Pancreas (tissue), 10 donors: ENCODE measurements around the gene AMBP. TPM values are rescaled to one million over a fixed set of nuclear protein-coding genes. Genes with fewer than 3 reads are reported as not detected.

Experiments
- ATAC-seq, 4 donors: fragments of 200-7000 bp; cut with Tn5 transposase; one replicate each; pipeline versions ENCODE4 v1.8.0 to v1.9.1; 2020; ENCODE audit warnings: mild to moderate bottlenecking in 4 of 4, moderate library complexity in 4 of 4
- DNase-seq, 6 donors: peaks; one replicate each; pipeline ENCODE4 v3.0.0-alpha.2; 2020
- FAIRE-seq: peaks from 2 replicates; lab custom pipeline; 2012; peaks lifted over from hg19 to GRCh38; lab: Jason Lieb, UNC
- H3K27ac ChIP-seq, 4 donors: fragments of 200-600 bp; sonication (generic); 1 replicate in 3 of 4; 2 replicates in 1 of 4; pipeline versions ENCODE4 v1.5.0 to v1.8.0; 2020
- H3K27me3 ChIP-seq, 4 donors: fragments of 200-600 bp; one replicate each; pipeline ENCODE4 v1.8.0; 2021
- H3K36me3 ChIP-seq, 3 donors: fragments of 200-600 bp; sonication (generic) in 1 of 3; one replicate each; pipeline versions ENCODE4 v1.5.0 to v1.8.0; 2020 to 2021
- H3K4me1 ChIP-seq, 3 donors: fragments of 200-600 bp; one replicate each; pipeline ENCODE4 v1.8.0; 2021
- H3K4me3 ChIP-seq, 4 donors: fragments of 200-600 bp; sonication (generic) in 2 of 4; one replicate each; pipeline versions ENCODE4 v1.5.0 to v1.8.0; 2020 to 2021
- H3K9me3 ChIP-seq, 4 donors: fragments of 200-600 bp; one replicate each; pipeline ENCODE4 v1.8.0; 2021
- CTCF ChIP-seq, 4 donors: fragments of 200-600 bp; sonication (generic) in 3 of 4; IDR thresholded peaks; one replicate each; pipeline versions ENCODE4 v1.5.0 to v1.8.0; 2021; ENCODE audit warnings: antibody characterized with exemption in 4 of 4
- WGBS, 2 donors: extraction: QIAGEN DNeasy Blood & Tissue Kit; methylation state at CpG; one replicate each; pipeline ENCODE4 v1.1.7; 2013; 5-methylcytosine and 5-hydroxymethylcytosine counted together
- intact Hi-C, 3 donors: fragments of 100-400 bp; cut with DNase I; formaldehyde crosslinking; loops; one replicate each; pipeline versions ENCODE4 v1.11.1 to v1.14.2; 2022
- polyA plus RNA-seq, 2 donors: library from polyadenylated mRNA; stranded (reverse); fragments of 200-250 nt; gene quantifications; one replicate each; pipeline ENCODE4 v1.2.3, GENCODE V29; 2013
- total RNA-seq, 6 donors: library from RNA; stranded (reverse); fragmentation: NEBNext Ultra II Directional in 4 of 6; extraction: Animal tissue kit (Norgen Biotek cat#: 25700) in 4 of 6; gene quantifications; one replicate each; pipeline versions ENCODE4 v1.2.1 to v1.2.4, GENCODE V29; 2021 to 2023
- donor health status: healthy with polysubstance abuse.
- donor health status: DM: no; HTN: no; CAD: no; lungs with moderate emphysema.
- donor health status: DM: no; HTN: no; CAD: no.
- donor health status: control.
- donor health status: control.
- donor health status: Bipolar disorder and iron deficiency.
- donor health status: DM: yes; HTN: yes; CAD: no.
- donor health status: DM: no; HTN: no; CAD: no.
- donor health status: DM: no; HTN: no; CAD: no.
- donor health status: DM: yes; HTN: yes; CAD: no.

The AMBP gene
- total and polyA plus RNA-seq, 8 donors, result 62.7 to 370 (median 102) TPM

- DNase-seq (no peak), FAIRE-seq (no peak), ATAC-seq (peak in 1 of 4 donors; percentile 5)
- no peak for TF ChIP-seq CTCF (IDR thresholded peaks at IDR 0.05)
- no peak overlapping the region for H3K4me3 ChIP-seq
- no peaks in the 10 kb centered on the region for H3K4me1 ChIP-seq
- 85% methylated on average over 4 of the region's 4 CpGs for WGBS, 2 donors
- H3K36me3 ChIP-seq, result no peaks in the 10 kb centered on the region
- H3K27ac ChIP-seq, result no peak overlapping the region
- H3K27me3 ChIP-seq, result no peaks in the 10 kb centered on the region
- no peaks in the 10 kb centered on the region for H3K9me3 ChIP-seq
- intact Hi-C loops, result no loop called here
Measured at GRCh38 chr9:114058688-114059046, 19.4 kb downstream of the AMBP start.

GRCh38 chr9:114057161-114057885 lies 20.8 kb downstream of the AMBP start:
- no peak for TF ChIP-seq CTCF (IDR thresholded peaks at IDR 0.05)
- DNase-seq, result peak in 1 of 6 donors; percentile 33
- H3K4me3 ChIP-seq, result no peak overlapping the region

GRCh38 chr9:114056527-114056926 lies 21.6 kb downstream of the AMBP start:
- no peak for ATAC-seq
- Histone ChIP-seq H3K27me3 (no peaks in the 10 kb centered on the region), H3K4me3 (no peak overlapping the region), H3K27ac (no peak overlapping the region), H3K36me3 (no peaks in the 10 kb centered on the region), H3K9me3 (no peaks in the 10 kb centered on the region), H3K4me1 (no peaks in the 10 kb centered on the region)
- FAIRE-seq, result no peak
- DNase-seq, result no peak
- no peak for TF ChIP-seq CTCF (IDR thresholded peaks at IDR 0.05)
- 92 to 93% methylated on average over 5 of the region's 5 CpGs for WGBS, 2 donors
- intact Hi-C loops, result no loop called here

More at GRCh38 chr9:114057161-114057885, 20.8 kb downstream of the AMBP start:
- Histone ChIP-seq H3K36me3 (no peaks in the 10 kb centered on the region), H3K27me3 (no peaks in the 10 kb centered on the region), H3K9me3 (no peaks in the 10 kb centered on the region), H3K27ac (no peak overlapping the region), H3K4me1 (no peaks in the 10 kb centered on the region)
- FAIRE-seq (no peak), ATAC-seq (no peak)
- intact Hi-C loops, result no loop called here
- whole genome bisulfite sequencing, 2 donors, result 76 to 86% methylated on average over 7 of the region's 7 CpGs

GRCh38 chr9:114055894-114056293 lies 22.2 kb downstream of the AMBP start:
- Histone ChIP-seq H3K4me1 (no peaks in the 10 kb centered on the region), H3K9me3 (no peaks in the 10 kb centered on the region), H3K27me3 (no peaks in the 10 kb centered on the region), H3K4me3 (no peak overlapping the region), H3K27ac (no peak overlapping the region), H3K36me3 (no peaks in the 10 kb centered on the region)
- ATAC-seq (no peak), FAIRE-seq (no peak), DNase-seq (no peak)
- intact Hi-C loops, result no loop called here
- 94% methylated on average over 7 of the region's 7 CpGs for WGBS, 2 donors
- TF ChIP-seq CTCF (IDR thresholded peaks at IDR 0.05), result no peak

- ATAC-seq (no peak), DNase-seq (no peak), FAIRE-seq (no peak)
- 93 to 96% methylated on average over 17 to 18 of the region's 18 CpGs for WGBS, 2 donors
- TF ChIP-seq CTCF (IDR thresholded peaks at IDR 0.05), result no peak
- Histone ChIP-seq H3K27me3 (no peaks in the 10 kb centered on the region), H3K27ac (no peak overlapping the region), H3K4me1 (no peaks in the 10 kb centered on the region), H3K4me3 (no peak overlapping the region), H3K9me3 (no peaks in the 10 kb centered on the region), H3K36me3 (peaks cover 0 to under 1% (median 0%) of the 10 kb centered on the region in 3 donors)
- intact Hi-C loops, result no loop called here
Measured at GRCh38 chr9:114055061-114055460, 23.0 kb downstream of the AMBP start.
